ENCODE results near the gene TIGD1.

The TIGD1 gene

DNA sequence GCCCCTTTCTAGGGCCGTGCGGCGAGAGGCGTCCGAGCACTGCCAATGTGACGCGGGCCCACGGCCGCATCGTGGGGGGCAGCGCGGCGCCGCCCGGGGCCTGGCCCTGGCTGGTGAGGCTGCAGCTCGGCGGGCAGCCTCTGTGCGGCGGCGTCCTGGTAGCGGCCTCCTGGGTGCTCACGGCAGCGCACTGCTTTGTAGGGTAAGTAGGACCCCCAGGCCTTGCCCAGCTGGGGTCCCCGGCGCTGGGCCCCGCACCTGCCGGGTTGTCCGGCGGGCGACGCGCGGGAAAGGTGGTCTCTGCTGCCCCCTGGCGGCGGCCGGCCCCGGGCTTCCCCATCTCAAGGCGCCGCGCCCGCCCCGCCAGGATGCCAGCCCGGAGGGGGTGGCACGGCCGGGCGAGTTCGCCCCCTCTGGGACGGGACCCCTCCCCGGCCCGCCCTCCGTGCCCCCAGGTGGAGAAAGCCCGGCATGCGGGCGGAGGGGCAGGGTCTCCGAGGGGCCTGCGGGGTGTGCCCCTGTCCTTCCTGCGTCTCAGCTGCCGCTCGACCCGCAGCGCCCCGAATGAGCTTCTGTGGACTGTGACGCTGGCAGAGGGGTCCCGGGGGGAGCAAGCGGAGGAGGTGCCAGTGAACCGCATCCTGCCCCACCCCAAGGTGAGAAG is 28.3 kb downstream of the TIGD1 start:
- DNase-seq: peak; percentile 13

DNA sequence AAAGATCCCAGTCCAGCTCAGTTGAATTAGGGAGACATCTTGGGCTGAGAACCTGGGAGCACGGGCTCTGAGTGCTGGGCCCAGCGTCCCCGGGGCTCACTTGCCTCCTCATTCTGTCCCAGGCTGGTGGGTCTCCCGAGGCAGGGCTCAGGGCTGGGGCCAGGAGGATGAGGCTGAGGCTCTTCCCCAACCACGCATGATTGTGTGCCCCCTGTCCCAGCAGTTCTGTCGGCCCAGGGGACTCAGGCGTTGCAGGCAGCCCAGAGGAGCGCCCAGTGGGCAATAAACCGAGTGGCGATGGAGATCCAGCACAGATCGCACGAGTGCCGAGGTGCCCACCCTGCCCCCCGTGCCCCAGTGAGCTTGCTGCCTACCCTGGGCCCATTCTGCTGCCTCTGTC is 29.3 kb downstream of the TIGD1 start:
- DNase-seq: no peak

DNA sequence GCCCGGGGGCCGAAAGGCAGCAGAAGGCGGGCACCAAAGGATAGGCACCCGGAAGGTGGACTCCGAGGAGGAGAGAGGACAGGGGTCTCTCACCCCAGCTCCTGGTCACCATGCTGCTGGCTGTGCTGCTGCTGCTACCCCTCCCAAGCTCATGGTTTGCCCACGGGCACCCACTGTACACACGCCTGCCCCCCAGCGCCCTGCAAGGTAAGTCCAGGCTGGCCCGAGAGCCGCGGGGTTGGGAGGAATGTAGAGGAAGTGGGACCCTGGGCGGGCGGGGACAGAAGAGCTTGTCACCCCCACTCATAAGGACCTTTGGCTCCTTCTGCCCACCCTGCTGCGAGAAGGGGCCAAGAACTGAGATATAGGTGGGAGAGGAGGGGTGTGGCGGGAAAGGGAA is 29.9 kb downstream of the TIGD1 start:
- DNase-seq: no peak

DNA sequence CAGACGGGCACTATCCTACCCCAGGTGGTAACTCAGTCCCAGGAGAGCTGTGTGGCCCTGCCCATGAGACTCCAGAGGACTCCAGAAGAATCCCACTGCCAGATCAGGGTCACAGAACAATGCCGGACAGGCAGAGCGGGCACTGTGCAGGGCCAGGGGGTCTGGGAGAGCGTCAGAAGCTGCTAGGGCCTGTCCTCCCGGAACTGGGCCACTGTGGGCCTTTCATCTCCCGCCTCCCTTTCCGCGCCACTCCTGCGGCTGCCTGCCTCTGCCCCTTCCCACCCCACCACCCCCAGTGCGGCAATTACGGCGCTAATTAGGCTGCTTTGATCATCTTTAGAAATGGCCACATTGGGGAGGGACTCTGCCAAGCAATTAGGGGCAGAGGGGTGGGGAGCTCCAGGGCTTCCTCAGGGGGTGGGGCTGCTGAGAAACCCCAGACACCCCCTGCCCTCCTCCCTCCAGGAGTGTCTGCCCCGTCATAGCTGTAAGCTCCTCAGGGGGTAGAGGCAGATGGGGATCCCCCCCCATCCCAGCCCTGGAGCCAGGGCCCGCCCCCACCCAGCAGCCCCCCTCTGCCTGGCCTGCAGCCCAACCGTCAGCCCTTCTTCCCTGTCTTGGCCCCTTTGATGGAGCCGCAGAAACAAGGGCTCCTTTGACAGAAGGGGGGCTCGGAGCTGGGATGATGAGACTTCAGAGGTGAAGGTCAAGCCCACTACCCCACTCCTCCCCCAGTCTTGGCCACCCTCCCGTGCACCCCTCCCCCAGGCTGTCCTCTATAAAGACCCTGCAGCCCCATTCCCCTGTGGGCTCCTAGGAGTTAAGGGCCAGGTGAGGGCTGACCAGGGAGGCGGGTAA is 30.5 kb downstream of the TIGD1 start, which contains the start of gene PRSS56:
TSS of gene PRSS56 (plus strand) at position 808 of the 858 bp plus-strand sequence. CDS start 211 bp downstream, outside the sequence.
- DNase-seq: no peak

DNA sequence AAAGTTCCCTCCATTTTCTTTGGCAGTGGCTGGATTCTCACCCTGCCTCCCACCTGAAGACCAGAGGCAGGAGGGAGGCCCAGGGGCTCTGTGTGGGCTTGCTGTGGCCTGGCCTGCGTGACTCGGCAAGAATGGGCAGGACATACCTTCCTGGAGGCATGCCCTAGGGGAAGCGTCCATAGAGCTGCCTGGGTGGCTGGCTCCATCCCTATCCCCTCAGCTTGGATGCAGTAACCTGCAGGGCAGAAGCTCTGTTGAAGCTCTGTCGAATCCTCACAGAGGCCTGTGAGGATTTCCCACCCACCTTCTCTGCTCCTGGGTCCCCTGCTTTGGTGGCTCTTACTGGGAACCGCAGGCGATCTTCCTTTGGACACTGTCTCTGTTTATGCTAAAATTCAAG is 31.5 kb downstream of the TIGD1 start:
- no peak for DNase-seq

DNA sequence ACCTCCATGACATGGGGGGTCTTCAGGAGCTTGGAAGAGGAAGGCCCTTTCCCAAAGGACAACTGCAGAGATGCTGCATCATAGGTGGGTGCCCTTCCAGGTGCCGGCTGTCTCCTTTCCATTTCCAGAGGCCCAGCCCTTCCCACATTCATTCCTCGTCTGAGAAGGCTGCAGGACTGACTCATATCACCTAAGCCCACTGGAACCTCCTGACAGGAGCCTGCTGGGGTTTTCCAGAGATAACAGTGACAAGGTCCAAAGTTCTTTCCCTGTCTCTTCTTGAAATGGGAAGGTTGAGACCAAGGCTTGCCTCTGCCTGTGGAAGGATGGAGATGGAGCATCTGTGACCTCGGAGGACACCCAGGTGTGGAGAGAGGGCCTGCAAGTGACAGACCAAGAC is 33.8 kb downstream of the TIGD1 start:
- DNase-seq: no peak

DNA sequence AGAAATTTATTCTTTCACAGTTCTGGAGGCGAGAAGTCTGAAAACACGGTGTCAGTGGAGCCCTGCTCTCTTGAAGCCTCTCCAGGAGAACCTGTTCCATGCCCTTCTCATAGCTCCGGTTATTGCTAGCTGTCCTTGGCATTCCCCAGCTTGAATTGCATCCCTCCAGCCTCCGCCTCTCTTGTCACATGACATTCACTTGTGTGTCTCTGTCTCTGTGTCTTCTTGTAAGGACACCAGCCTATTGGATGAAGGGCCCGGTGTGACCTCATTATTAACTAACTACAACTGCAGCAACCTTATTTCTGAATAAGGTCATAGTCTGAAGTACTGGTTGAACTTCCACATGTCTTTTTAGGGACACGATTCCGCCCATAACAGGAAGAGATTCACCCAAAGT is 34.7 kb downstream of the TIGD1 start:
- no peak for DNase-seq

DNA sequence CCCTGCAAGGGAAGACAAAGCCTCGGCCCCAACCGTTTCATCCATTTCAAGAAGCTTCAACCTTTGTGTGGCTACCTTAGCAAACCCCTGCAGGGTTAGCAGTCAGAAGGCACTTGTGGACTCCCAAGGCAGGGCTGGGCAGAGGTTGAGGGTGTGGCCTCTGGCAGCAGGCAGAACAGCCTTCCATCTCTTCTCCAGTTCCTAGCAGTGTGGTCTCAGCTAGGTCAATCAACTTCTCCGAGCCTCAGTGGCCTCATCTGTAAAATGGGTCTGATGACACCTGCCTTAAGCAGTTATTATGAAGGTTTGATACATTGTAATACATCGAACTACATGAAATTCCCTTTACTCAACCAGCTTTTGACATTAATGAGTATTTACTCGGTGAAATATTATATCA is 37.0 kb downstream of the TIGD1 start:
- no peak for DNase-seq

DNA sequence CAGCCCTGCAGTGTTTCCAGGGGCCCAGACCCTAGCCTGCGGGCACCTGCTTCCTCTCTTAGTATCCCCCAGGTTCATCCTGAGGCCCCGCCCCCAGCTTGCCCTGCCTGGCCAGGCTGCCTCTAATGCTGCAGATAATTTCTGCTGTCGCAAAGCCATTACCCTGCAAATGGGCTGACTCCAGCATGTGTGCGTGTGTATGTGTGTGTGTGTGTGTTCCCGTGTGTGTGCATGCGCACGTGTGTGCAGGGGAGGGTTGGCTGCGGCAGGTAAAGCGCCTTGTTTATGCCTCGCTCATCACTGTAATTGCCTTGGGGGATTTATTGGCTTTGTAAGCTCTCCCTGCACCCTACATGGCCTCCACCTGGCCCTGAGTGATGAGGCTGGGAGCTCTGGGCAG is 37.8 kb downstream of the TIGD1 start:
- peak; percentile 4 for DNase-seq

DNA sequence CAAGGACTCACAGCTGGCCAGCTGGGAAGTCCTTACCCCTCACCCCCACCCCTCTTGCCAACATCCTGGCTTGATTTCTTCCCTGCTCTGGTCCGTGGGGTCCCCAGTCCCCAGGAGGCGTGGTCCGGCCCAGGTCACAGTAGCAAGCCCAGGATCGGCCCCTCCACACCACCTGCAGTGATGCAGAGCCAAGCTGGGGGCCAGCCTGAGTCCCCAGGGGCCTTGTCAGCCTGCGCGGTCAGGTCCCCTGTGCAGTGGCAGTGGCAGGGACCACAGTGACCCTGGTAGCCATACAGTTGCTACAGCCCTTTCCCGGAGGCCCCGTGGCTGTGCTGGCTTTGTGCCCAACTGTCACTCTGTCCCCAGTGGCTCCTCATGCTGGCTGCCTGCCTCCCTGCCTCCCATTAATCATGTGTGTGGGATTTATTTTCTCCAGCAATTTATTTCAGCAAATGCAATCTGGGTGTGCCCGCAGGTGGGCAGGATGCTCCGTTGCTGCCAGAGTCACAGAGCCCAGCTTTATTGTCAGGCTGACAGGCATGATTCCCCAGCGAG is 38.9 kb downstream of the TIGD1 start:
- DNase-seq: no peak

DNA sequence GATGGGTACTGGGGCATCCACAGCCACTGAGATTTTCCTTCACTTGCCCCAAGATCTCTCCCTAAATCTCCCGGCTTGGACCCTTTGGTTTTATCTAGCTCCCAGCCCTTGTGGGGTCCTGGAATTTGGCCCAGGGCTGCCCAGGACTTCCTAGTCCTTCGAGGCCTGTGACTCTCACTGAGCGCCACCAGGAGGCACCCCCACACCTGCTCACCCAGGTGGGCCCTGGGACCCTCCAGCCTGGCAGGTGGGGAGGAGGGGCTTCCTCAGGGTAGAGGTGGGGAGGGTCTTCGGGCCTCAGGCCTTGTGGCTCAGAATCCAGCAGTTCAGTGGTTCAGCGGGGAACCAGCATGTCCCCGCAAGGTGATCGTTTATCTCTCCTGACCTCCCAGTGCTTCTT is 42.1 kb downstream of the TIGD1 start:
- DNase-seq: no peak

DNA sequence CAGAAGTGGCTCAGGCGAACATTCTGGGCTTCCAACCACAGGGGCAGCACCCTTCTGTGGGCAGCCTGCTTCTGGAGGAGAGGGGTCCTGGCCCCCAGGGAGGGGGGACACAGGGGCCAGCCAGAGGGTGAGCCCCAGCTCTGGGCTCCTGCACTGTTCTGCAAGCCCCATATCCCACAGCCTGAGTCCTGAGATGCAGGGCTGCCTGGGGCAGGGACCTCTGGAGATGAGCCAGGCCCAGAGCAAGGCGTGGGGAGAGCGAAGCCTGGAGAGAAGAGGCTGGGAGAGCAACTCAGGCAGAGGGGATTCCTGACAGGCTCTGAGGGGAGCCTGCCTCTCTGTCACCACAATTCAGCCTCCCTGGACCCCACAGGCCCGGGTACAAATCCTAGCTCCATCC is 43.6 kb downstream of the TIGD1 start:
- no peak for DNase-seq

DNA sequence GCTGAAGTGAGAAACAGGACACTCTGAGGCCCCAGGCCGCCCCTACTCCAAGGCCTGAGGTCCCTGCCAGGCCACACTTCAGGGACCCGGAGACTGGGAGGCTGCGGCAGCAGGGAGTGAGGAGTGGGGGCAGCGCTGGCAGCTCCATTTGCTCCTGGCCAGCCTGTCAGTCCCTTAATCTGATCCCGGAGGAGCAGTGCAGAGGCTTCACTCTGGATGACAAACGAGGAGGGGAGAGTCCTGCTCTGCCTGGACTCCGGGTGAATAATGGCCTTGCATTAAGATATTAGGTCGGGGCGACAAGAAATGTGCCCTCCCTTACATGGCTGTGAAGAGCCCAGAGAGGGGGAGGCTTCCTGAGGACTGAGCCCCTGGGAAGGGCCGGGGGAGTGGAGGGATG is 44.5 kb downstream of the TIGD1 start:
- no peak for DNase-seq

DNA sequence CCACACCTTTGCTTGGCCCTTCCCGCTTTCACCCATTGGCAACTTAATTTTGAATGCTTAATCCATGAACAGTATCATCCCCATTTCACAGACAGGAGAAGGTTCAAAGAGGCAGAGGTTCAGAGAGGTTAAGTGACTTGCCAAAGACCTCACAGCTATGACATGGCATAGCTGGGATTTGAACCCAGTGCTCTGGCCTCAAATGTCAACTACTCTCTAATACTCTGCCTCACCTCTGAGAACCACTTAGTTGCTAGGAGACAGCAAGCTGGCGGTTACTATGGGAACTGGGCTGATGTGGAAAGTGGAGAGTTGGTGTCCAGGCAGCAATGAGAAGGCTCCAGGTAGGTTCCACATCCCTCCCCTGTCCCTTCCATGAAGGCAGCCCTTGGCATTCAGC is 45.9 kb downstream of the TIGD1 start:
- no peak for DNase-seq

DNA sequence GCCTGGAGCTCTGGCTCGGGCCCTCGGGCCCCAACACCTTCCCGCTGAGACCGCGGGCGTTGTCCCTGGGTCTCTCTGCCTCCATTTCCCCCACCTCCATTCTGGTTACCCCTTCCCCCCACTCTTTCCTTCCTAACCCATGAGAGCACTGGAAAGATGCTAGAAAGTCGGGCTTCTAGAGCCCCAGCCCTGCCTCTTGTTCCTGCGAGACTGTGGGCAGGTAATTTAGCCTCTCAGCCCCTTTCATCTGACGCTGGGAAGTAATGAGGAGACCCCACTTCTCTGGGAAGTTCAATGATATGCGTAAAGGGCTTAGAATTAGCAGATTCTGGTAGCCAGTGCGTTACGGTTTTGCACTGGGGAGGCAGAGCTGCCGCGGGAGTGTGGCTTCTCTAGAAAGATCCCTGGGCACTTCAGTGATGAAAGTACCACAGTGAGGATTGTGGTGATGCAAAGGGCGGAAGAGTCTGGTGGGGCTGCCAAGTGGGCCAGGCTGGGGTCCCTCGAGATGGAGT is 46.5 kb downstream of the TIGD1 start:
- DNase-seq: no peak

DNA sequence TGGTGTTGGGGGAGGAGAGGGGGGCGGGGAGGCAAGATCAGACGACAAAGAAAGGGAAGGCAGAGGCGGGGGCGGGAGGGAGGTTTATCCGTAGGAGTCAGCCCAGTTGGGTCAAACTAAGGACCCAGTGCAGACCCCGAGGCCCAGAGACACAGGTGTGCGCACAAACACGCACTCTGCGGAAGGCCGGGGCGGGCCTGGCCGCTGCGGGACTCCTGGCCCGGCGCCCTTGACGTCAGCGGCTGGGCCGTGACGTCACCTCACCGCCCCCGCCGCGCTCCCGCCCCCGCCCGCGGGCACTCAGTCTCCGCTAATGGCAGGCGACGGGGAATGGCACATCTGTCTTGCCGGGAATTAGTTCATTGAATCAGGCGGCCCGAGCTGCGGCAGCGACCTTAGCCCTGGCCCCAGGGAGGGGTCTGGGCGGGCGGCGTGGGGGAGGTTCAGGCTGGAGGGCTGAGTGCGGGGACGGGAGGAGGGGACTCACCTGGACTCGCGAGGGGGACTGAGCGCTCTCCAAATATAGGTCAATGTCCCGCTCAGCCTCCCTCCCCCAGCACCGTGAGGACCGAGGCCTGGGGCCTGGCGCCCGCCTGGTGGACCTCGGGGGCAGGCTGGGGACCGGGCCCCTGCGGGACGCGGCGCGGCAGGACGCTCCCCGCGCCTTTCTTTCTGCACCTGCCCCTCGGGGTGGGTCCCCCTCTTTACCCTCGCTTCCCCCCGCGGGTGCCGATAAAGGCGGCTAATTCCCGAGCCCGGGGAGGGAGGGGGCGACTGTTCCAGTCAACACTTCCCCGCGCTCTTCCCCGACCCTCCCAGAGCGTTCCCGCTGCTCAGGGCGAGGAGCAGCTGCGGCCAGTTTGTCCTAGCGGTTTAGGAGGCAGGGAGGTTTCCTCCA is 47.2 kb downstream of the TIGD1 start:
- DNase-seq: peak; percentile 15

DNA sequence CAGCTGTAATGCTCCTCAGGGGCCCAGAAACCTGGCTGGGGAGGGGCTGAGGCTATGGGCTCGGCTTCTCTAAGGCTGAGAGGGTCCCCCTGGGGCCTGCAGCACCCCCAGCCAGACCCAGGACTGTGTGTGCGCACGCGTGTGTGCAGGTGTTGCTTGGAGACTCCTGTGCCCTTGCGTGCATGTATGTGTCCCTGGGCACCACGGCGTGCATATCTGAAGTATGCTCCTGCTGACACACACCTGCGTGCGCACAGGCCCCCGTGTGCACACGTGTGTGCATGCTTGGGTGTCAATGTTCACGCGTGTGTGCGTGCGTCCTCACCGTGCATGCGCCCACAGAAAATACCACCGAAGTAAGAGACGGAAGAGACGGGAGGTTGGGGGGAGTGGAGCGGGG is 47.8 kb downstream of the TIGD1 start:
- no peak for DNase-seq

DNA sequence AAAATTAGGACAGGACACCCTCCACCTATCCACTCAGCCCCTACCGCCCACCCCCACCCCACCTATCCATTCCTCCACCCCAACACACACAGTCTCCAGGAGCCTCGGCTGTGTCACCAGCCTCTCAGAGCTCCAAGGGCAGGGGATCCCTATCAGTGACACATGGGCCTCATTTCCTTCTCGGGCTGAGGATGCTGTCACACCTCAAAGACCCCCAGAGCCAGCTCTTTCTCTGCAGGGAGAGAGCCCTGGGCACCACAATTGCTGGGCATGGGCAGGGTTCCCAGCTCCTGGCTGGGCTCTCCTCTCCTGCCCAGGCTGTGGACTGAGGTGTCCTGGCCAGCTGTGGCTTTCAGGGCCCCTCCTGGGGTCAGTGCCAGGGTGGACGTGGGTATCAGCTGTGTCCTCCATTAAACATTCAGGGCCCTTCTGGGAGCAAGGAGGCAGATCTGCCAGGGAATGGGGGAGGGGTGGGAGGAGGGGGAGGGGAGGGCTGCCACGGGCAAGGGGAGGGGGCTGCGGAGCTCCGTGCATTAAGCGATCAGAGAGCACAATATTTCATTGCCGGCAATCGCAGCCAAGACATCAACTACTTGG is 48.5 kb downstream of the TIGD1 start:
- no peak for DNase-seq

DNA sequence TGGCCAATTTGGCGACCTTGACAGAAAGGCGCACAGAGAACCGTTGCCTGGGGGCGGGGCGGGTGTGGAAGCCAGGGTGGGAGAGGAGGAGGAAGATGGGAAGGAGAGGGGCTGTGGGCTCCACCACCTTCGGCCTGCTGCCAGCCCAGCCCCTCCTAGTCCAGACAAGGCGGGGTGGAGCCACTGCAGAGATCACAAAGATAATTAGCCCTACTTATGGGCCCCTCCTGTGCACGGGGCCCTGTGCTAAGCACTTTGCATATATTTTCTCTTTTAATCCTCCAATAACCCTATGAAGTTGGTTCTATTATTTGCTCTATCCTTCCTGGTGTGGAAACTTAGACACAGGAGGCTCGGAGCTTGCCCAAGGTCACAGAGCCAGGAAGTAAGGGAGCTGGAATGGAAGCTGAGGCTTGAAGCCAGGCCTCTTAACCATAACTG is 49.0 kb downstream of the TIGD1 start:
- no peak for DNase-seq

DNA sequence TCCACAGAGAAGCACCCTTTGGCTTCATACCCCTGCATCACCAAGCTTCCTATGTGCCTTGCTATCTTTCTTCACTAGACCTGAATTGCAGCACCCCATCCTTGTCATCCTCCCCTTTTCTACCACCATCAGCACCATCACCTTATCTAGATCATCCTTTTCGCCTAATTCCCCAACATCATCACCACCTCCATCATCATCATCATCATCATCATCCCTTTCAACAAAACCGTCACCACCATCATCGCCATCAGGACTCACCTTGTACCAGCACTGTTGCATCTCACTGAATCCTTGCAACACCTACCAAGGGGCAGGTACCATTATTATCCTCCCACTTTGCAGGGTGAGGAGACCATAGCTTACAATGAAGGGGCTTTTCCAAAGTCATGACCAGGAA is 51.9 kb downstream of the TIGD1 start:
- DNase-seq: no peak

Measured in fibroblast of skin of right biceps (primary cell).